Calu3 (cell line): ENCODE results near the gene ALPP. TPM values are rescaled to one million over a fixed set of nuclear protein-coding genes. Genes with fewer than 3 reads are reported as not detected.

Experiments
- BruUV-seq: library from RNA; stranded (reverse); fragments of 400-500 nt; replicated peaks from 2 replicates; lab custom pipeline; 2021; lab: Mats Ljungman, UMichigan
- CTCF ChIA-PET: fragments of 300-600 bp; sonication (Branson Sonifier 250); formaldehyde crosslinking; loops from one replicate; lab custom pipeline; 2022; ENCODE audit warnings: antibody characterized with exemption; lab: Charles Lee
- DNase-seq: peaks from one replicate; pipeline ENCODE4 v3.0.0; 2022
- H3K27ac Mint-ChIP-seq: one replicate; pipeline ENCODE4 v1.8.0; 2022; ENCODE audit warnings: mixed read lengths; ENCODE audit not compliant: unreplicated experiment
- H3K27me3 Mint-ChIP-seq: one replicate; pipeline ENCODE4 v1.8.0; 2022; ENCODE audit warnings: mixed read lengths; ENCODE audit not compliant: unreplicated experiment
- H3K36me3 Mint-ChIP-seq: one replicate; pipeline ENCODE4 v1.8.0; 2022; ENCODE audit warnings: mild to moderate bottlenecking, moderate library complexity, mixed read lengths; ENCODE audit not compliant: insufficient read depth, unreplicated experiment
- H3K4me1 Mint-ChIP-seq: one replicate; pipeline ENCODE4 v1.8.0; 2022; ENCODE audit warnings: mild to moderate bottlenecking, low read depth, mixed read lengths; ENCODE audit not compliant: unreplicated experiment
- H3K4me3 Mint-ChIP-seq: one replicate; pipeline ENCODE4 v1.8.0; 2022; ENCODE audit warnings: mild to moderate bottlenecking, low read depth, moderate library complexity, mixed read lengths; ENCODE audit not compliant: unreplicated experiment
- H3K9me3 Mint-ChIP-seq: one replicate; pipeline ENCODE4 v1.8.0; 2022; ENCODE audit warnings: low read depth, mixed read lengths; ENCODE audit not compliant: unreplicated experiment
- CTCF ChIP-seq: fragments of 200-600 bp; IDR thresholded peaks from one replicate; pipeline ENCODE4 v1.8.0; 2022; ENCODE audit warnings: antibody characterized with exemption; ENCODE audit not compliant: unreplicated experiment
- intact Hi-C: fragments of 100-400 bp; cut with micrococcal nuclease; formaldehyde crosslinking; loops from one replicate; pipeline ENCODE4 v1.10.0; 2022; ENCODE audit not compliant: unreplicated experiment
- total RNA-seq: library from RNA; stranded (reverse); gene quantifications from 2 replicates; pipeline ENCODE4 v1.2.3, GENCODE V29; 2022

ALPP gene
- total RNA-seq, 1 experiment from 2014 or later: not detected

DNA sequence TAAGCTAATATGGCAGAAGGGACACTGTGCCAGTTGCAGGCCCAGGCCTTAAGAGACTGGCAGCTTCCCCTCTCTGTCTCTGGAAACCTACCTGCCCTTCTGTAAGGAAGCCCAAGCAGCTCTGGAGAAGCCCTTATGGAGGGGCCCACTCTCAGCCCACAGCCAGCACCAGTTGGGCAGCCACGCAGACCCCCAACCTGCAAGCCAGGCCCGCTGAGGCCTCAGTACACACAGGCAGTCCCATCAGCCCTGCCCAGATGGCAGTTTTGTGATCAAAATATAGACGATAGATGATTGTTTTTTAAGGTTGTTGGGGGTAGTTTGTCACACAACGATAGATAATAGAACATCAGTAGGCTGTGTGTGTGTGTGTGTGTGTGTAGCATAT is 36.8 kb upstream of the ALPP start:
- Mint-ChIP-seq H3K9me3 (no peaks in the 10 kb centered on the region), H3K4me1 (no peaks in the 10 kb centered on the region), H3K36me3 (peaks cover 18% of the 10 kb centered on the region), H3K27ac (no peak overlapping the region), H3K27me3 (no peaks in the 10 kb centered on the region), H3K4me3 (no peak overlapping the region)
- no peak for DNase-seq
- CTCF ChIA-PET: no interaction called here
- intact Hi-C loops: no loop called here
- no peak for TF ChIP-seq CTCF
- BruUV-seq: no TSS peak

DNA sequence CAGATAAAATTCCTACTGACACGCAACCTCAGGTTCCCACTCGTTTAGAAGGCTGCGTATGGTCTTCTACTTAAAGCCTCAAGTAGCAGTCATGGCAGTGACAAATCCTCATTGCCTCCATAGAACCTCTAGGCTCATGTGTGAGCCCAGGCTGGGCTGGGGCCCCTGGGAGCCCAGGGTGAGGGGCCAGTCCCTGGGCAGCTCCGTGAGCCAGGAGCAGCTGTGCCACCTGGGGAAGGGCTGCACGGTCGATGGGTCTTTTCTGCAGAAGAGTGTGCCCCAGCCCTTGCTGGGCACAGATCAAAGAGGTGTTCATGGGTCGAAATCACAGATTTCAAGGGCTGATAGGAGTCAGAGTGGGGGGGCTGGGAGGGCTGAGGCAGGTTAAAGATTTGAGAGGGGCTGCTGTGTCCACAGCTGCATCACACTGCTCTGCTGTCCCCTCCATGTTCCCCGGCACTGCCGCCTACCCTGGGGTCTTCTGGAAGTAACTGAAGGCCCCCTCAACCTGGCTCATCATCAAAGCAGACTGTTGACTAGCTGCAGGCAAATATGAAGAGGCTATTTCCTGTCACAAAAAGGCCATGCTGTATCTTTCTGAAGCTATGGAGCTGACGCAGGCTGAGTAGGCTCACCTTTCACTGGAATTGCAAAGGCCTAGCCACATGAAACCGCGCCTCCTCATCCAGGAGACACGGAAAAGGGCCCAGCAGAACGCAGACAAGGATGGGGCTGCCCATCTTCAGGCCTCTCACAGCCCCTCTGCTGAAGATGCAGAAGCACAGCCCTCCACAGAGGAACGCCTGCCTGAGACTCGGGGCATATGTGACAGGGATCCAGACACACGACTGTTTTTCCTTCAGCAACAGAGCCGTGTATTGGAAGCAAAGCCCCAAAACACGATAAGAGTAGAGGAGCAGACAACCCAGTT is 35.7 kb upstream of the ALPP start:
- peaks cover 14% of the 10 kb centered on the region for H3K36me3 Mint-ChIP-seq
- CTCF ChIA-PET: interaction anchor here (1.1 kb wide), 1 partner anchor 8 kb away, joined by 3 read pairs; no protein-coding TSS in a partner anchor
- no peaks in the 10 kb centered on the region for H3K27me3 Mint-ChIP-seq
- intact Hi-C loops: no loop called here
- TF ChIP-seq CTCF: no peak
- no peak overlapping the region for H3K4me3 Mint-ChIP-seq
- no peaks in the 10 kb centered on the region for H3K9me3 Mint-ChIP-seq
- H3K4me1 Mint-ChIP-seq: no peaks in the 10 kb centered on the region
- no peak for DNase-seq
- BruUV-seq: no TSS peak
- no peak overlapping the region for H3K27ac Mint-ChIP-seq

DNA sequence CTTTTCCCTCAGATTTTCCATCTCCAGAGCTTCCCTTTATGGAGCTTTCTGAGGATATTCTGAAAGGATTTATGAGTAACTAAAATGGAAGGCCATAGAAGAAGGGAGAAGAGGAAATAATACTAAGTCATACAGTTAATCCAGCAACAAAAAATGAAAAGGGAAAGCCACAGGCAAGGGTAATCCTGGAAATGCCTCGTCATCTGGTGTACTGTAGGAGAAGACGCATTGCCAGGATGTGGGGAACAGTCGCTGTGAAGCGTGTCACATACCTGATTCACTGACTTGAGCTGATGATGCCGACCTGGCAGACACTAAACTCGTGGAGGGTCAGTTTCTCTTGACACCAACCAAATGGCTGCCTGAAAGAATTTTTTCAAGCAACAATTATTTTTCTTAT is 34.7 kb upstream of the ALPP start:
- no peaks in the 10 kb centered on the region for H3K27me3 Mint-ChIP-seq
- no peak overlapping the region for H3K27ac Mint-ChIP-seq
- no peaks in the 10 kb centered on the region for H3K9me3 Mint-ChIP-seq
- H3K36me3 Mint-ChIP-seq: peaks cover 11% of the 10 kb centered on the region
- TF ChIP-seq CTCF: no peak
- H3K4me1 Mint-ChIP-seq: no peaks in the 10 kb centered on the region
- no peak overlapping the region for H3K4me3 Mint-ChIP-seq
- BruUV-seq: TSS peak; percentile 3
- intact Hi-C loops: no loop called here
- no peak for DNase-seq
- CTCF ChIA-PET: no interaction called here

DNA sequence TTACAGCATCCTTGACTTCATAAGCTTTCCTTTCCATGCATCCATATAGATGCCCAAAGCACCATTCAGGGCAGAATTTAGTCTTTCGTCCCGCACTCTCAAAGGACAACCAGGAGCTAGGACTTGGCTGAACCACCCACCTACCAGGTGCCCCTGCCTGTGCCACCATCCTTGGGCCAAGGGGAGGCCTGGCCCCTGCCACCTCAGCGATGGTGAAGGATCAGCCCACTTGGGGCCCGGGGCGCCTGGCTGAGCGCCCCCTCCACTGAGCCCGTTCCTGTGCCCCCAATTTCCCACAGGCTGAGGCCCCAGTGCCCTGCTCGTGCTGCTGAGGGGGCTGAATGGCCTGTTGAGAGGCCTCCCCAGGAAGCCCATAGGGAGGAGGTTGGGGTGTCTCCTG is 33.3 kb upstream of the ALPP start:
- Mint-ChIP-seq H3K27me3 (no peaks in the 10 kb centered on the region), H3K36me3 (no peaks in the 10 kb centered on the region), H3K4me3 (no peak overlapping the region), H3K9me3 (no peaks in the 10 kb centered on the region), H3K4me1 (no peaks in the 10 kb centered on the region), H3K27ac (no peak overlapping the region)
- intact Hi-C loops: loop anchor here (5.0 kb wide), 1 partner anchor 97 kb away; no protein-coding TSS in a partner anchor
- CTCF ChIA-PET: no interaction called here
- DNase-seq: no peak
- no peak for TF ChIP-seq CTCF
- BruUV-seq: no TSS peak
